SK-N-MC (cell line): ENCODE measurements around the gene SLC4A8.

ENCODE experiments used
- DNase-seq: peaks from one replicate; pipeline ENCODE4 v3.0.0-alpha.2; 2011; ENCODE audit warnings: low read depth, low spot score
- H3K27ac ChIP-seq: fragments of 200-600 bp; sonication (generic); 2 replicates; pipeline ENCODE4 v1.5.1; 2016; ENCODE audit warnings: mixed run types
- H3K36me3 ChIP-seq: fragments of 200-600 bp; sonication (generic); 2 replicates; pipeline ENCODE4 v1.6.1; 2017; ENCODE audit warnings: antibody characterized with exemption, low read length, mixed read lengths; ENCODE audit not compliant: insufficient read depth
- H3K4me3 ChIP-seq: fragments of 200-600 bp; sonication (generic); 2 replicates; pipeline ENCODE4 v1.5.1; 2016
- H3K9ac ChIP-seq: fragments of 200-600 bp; sonication (generic); 2 replicates; pipeline ENCODE4 v1.8.0; 2017; ENCODE audit warnings: mixed run types, mixed read lengths; ENCODE audit not compliant: insufficient read length
- H3K9me3 ChIP-seq: fragments of 200-600 bp; sonication (generic); 2 replicates; pipeline ENCODE4 v1.6.1; 2017; ENCODE audit warnings: low read depth, mild to moderate bottlenecking, antibody characterized with exemption, low read length, moderate library complexity, mixed read lengths
- EZH2 ChIP-seq: fragments of 200-600 bp; sonication (generic); IDR thresholded peaks from one replicate; pipeline ENCODE4 v1.6.1; 2017; ENCODE audit warnings: antibody characterized with exemption
- FOXP2 ChIP-seq: optimal IDR thresholded peaks from 2 replicates; pipeline ENCODE3; 2011; ENCODE audit warnings: mild to moderate bottlenecking, moderate library complexity; ENCODE audit not compliant: insufficient read depth; ENCODE audit errors: extremely low read length, control extremely low read depth
- POLR2AphosphoS5 ChIP-seq: IDR thresholded peaks from 2 replicates; pipeline ENCODE4 v1.6.1; 2012; ENCODE audit warnings: mild to moderate bottlenecking, low read depth, low read length, borderline replicate concordance

SLC4A8 gene

GRCh38 chr12:51409846-51410245 lies 14.8 kb upstream of the SLC4A8 start:
- Histone ChIP-seq H3K9me3 (no peaks in the 10 kb centered on the region), H3K36me3 (no peaks in the 10 kb centered on the region), H3K4me3 (no peak overlapping the region), H3K9ac (no peak overlapping the region), H3K27ac (no peak overlapping the region)
- TF ChIP-seq POLR2AphosphoS5 (no peak), EZH2 (no peak), FOXP2 (no peak)
- DNase-seq: no peak

- H3K27ac ChIP-seq: peak overlapping the region; percentile 42; the same call in 1 of the 2 replicates
- TF ChIP-seq POLR2AphosphoS5 (no peak), EZH2 (no peak), FOXP2 (no peak)
- peak overlapping the region; percentile 36; the same call in 1 of the 2 replicates for H3K4me3 ChIP-seq
- DNase-seq: no peak
- H3K9ac ChIP-seq: no peak overlapping the region
- H3K9me3 ChIP-seq: no peaks in the 10 kb centered on the region
- H3K36me3 ChIP-seq: no peaks in the 10 kb centered on the region
These were observed 11.5 kb upstream of the SLC4A8 start for GRCh38 chr12:51413149-51413548.

GRCh38 chr12:51413791-51414190 lies 10.8 kb upstream of the SLC4A8 start:
- DNase-seq: no peak
- TF ChIP-seq EZH2 (no peak), POLR2AphosphoS5 (no peak), FOXP2 (no peak)
- no peaks in the 10 kb centered on the region for H3K9me3 ChIP-seq
- no peaks in the 10 kb centered on the region for H3K36me3 ChIP-seq
- no peak overlapping the region for H3K9ac ChIP-seq
- peak overlapping the region; percentile 36; the same call in 1 of the 2 replicates for H3K4me3 ChIP-seq
- H3K27ac ChIP-seq: peak overlapping the region; percentile 42; the same call in 1 of the 2 replicates

- H3K9me3 ChIP-seq: no peaks in the 10 kb centered on the region
- no peak for TF ChIP-seq FOXP2
- no peak for TF ChIP-seq POLR2AphosphoS5
- no peak for TF ChIP-seq EZH2
- no peak for DNase-seq
These were observed 8.7 kb upstream of the SLC4A8 start for GRCh38 chr12:51415931-51416330.

GRCh38 chr12:51417826-51418225 lies 6.8 kb upstream of the SLC4A8 start:
- Histone ChIP-seq H3K36me3 (no peaks in the 10 kb centered on the region), H3K4me3 (no peak overlapping the region), H3K9me3 (no peaks in the 10 kb centered on the region), H3K27ac (no peak overlapping the region), H3K9ac (no peak overlapping the region)
- no peak for TF ChIP-seq FOXP2
- no peak for TF ChIP-seq EZH2
- TF ChIP-seq POLR2AphosphoS5: no peak
- DNase-seq: no peak

More at GRCh38 chr12:51415931-51416330, 8.7 kb upstream of the SLC4A8 start:
- no peak overlapping the region for H3K9ac ChIP-seq
- no peak overlapping the region for H3K4me3 ChIP-seq
- H3K36me3 ChIP-seq: no peaks in the 10 kb centered on the region
- H3K27ac ChIP-seq: no peak overlapping the region

GRCh38 chr12:51419425-51420193 lies 5.0 kb upstream of the SLC4A8 start:
- Histone ChIP-seq H3K36me3 (no peaks in the 10 kb centered on the region), H3K4me3 (no peak overlapping the region), H3K27ac (no peak overlapping the region), H3K9me3 (no peaks in the 10 kb centered on the region), H3K9ac (no peak overlapping the region)
- no peak for TF ChIP-seq FOXP2
- no peak for TF ChIP-seq POLR2AphosphoS5
- no peak for TF ChIP-seq EZH2
- DNase-seq: no peak

GRCh38 chr12:51421266-51421884 lies 3.3 kb upstream of the SLC4A8 start:
- Histone ChIP-seq H3K9me3 (no peaks in the 10 kb centered on the region), H3K27ac (no peak overlapping the region), H3K36me3 (no peaks in the 10 kb centered on the region), H3K9ac (no peak overlapping the region), H3K4me3 (no peak overlapping the region)
- DNase-seq: no peak
- TF ChIP-seq EZH2 (no peak), POLR2AphosphoS5 (no peak), FOXP2 (no peak)

- no peaks in the 10 kb centered on the region for H3K36me3 ChIP-seq
- H3K27ac ChIP-seq: no peak overlapping the region
- TF ChIP-seq POLR2AphosphoS5 (no peak), FOXP2 (no peak), EZH2 (no peak)
- DNase-seq: no peak
- H3K9me3 ChIP-seq: no peaks in the 10 kb centered on the region
- H3K9ac ChIP-seq: no peak overlapping the region
- H3K4me3 ChIP-seq: 0 out of 2 replicates have a peak overlapping the region, but pooled peaks have one; percentile 2
These were observed 453 bp upstream of the SLC4A8 start for GRCh38 chr12:51424094-51424661.
